Stomach (tissue), 9 donors: ENCODE results near the gene ZNF154. TPM values are rescaled to one million over a fixed set of nuclear protein-coding genes. Genes with fewer than 3 reads are reported as not detected.
A peak's percentile ranks its signal among the peaks of the same experiment; 100 is the strongest.

Experiments used
- DNase-seq, 2 donors: peaks; one replicate each; pipeline versions ENCODE4 v3.0.0 to v3.0.0-alpha.2; 2013 to 2019
- H3K27ac ChIP-seq, 5 donors: fragments of 200-600 bp in 4 of 5; sonication (generic) in 4 of 5; one replicate each; pipeline ENCODE4 v1.5.1; 2013 to 2019; ENCODE audit warnings: mild to moderate bottlenecking in 1 of 5, moderate library complexity in 1 of 5
- H3K27me3 ChIP-seq, 3 donors: fragments of 200-600 bp; sonication (generic); one replicate each; pipeline ENCODE4 v1.5.1; 2017 to 2019; ENCODE audit warnings: mixed run types in 1 of 3
- H3K36me3 ChIP-seq, 4 donors: fragments of 200-600 bp; sonication (generic); 1 replicate in 3 of 4; 2 replicates in 1 of 4; pipeline ENCODE4 v1.5.1; 2016 to 2019
- H3K4me1 ChIP-seq, 4 donors: fragments of 200-600 bp; sonication (generic); one replicate each; pipeline ENCODE4 v1.5.1; 2016 to 2019
- H3K4me3 ChIP-seq, 4 donors: fragments of 200-600 bp; sonication (generic) in 3 of 4; one replicate each; pipeline ENCODE4 v1.5.1; 2016 to 2019; ENCODE audit warnings: mild to moderate bottlenecking in 1 of 4
- H3K9me3 ChIP-seq, 4 donors: fragments of 200-600 bp; sonication (generic); one replicate each; pipeline ENCODE4 v1.5.1; 2016 to 2019
- CTCF ChIP-seq, 7 experiments: fragments of 450-650 bp in 4 of 7; fragments of 200-600 bp in 3 of 7; sonication (generic) in 3 of 7; IDR thresholded peaks; one replicate each; pipeline ENCODE4 v1.5.1; 2016 to 2019; ENCODE audit warnings: antibody characterized with exemption in 7 of 7, control low read depth in 2 of 7, mild to moderate bottlenecking in 1 of 7
- EP300 ChIP-seq: sonication (generic); formaldehyde crosslinking; IDR thresholded peaks from one replicate; pipeline ENCODE4 v1.6.1; 2017; ENCODE audit warnings: antibody characterized with exemption
- POLR2A ChIP-seq, 4 donors: fragments of 450-650 bp; IDR thresholded peaks; one replicate each; pipeline ENCODE4 v1.6.1; 2016; ENCODE audit warnings: antibody characterized with exemption in 4 of 4, control low read depth in 2 of 4, mild to moderate bottlenecking in 1 of 4, moderate library complexity in 1 of 4
- POLR2AphosphoS5 ChIP-seq, 3 donors: sonication (generic); formaldehyde crosslinking; IDR thresholded peaks; one replicate each; pipeline ENCODE4 v1.6.1; 2016; ENCODE audit warnings: antibody characterized with exemption in 3 of 3
- WGBS, 5 donors: extraction: QIAGEN DNeasy Blood & Tissue Kit in 3 of 5; methylation state at CpG; one replicate each; pipeline versions ENCODE4 v1.1.5 to v1.1.7; 2013 to 2018; 5-methylcytosine and 5-hydroxymethylcytosine counted together
- intact Hi-C: fragments of 100-400 bp; cut with DNase I; formaldehyde crosslinking; loops from one replicate; pipeline ENCODE4 v1.15.1; 2023; ENCODE audit warnings: low total_unique reads
- polyA plus RNA-seq, 3 donors: library from polyadenylated mRNA; stranded (reverse); fragments of 200-250 nt; gene quantifications; one replicate each; pipeline ENCODE4 v1.2.3, GENCODE V29; 2013
- total RNA-seq, 5 donors: library from RNA; depleted of rRNA; stranded (reverse); fragments of >200 nt; gene quantifications; one replicate each; pipeline versions ENCODE4 v1.1.0 to v1.2.3, GENCODE V29; 2014 to 2016
- donor health status: healthy with polysubstance abuse.
- donor health status: Bipolar disorder and iron deficiency.
- donor health status: healthy.

ZNF154 gene
- total and polyA plus RNA-seq, 8 donors = 0.25 to 21.8 (median 0.60) TPM; not detected in 2

GRCh38 chr19:57688011-57688763 lies 20.8 kb downstream of the ZNF154 start:
- intact Hi-C loops = no loop called here
- 96 to 98% (median 97%) methylated on average over 6 of the region's 6 CpGs for whole genome bisulfite sequencing, 5 donors
- no peak overlapping the region for H3K4me3 ChIP-seq
- peaks cover 1 to 6% (median 4%) of the 10 kb centered on the region in 4 donors for H3K4me1 ChIP-seq
- peaks cover 75 to 100% (median 95%) of the 10 kb centered on the region in 4 donors for H3K9me3 ChIP-seq
- no peaks in the 10 kb centered on the region for H3K27me3 ChIP-seq
- H3K27ac ChIP-seq = no peak overlapping the region
- H3K36me3 ChIP-seq = peaks cover 32 to 87% (median 68%) of the 10 kb centered on the region in 4 donors
- DNase-seq = no peak
- TF ChIP-seq CTCF (IDR thresholded peaks at IDR 0.05) (no peak), POLR2A (IDR thresholded peaks at IDR 0.05) (no peak), POLR2AphosphoS5 (IDR thresholded peaks at IDR 0.05) (no peak), EP300 (no peak)

DNA sequence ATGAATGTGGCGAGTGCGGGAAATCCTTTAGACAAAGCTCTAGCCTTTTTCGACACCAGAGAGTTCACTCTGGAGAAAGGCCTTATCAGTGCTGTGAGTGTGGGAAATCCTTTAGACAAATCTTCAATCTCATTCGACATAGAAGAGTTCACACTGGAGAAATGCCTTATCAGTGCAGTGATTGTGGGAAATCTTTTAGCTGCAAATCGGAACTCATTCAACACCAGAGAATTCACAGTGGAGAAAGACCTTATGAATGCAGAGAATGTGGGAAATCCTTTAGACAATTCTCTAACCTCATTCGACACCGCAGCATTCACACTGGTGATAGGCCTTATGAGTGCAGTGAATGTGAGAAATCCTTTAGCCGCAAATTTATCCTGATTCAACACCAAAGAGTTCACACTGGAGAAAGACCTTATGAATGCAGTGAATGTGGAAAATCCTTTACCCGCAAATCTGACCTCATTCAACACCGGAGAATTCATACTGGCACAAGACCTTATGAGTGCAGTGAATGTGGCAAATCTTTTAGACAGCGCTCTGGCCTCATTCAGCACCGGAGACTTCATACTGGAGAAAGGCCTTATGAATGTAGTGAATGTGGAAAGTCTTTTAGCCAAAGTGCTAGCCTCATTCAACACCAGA lies 21.5 kb downstream of the ZNF154 start:
- Histone ChIP-seq H3K4me1 (peaks cover 8 to 13% (median 11%) of the 10 kb centered on the region in 4 donors), H3K4me3 (no peak overlapping the region), H3K27ac (no peak overlapping the region), H3K36me3 (peaks cover 32 to 80% (median 65%) of the 10 kb centered on the region in 4 donors), H3K9me3 (peaks cover 73 to 100% (median 92%) of the 10 kb centered on the region in 4 donors), H3K27me3 (no peaks in the 10 kb centered on the region)
- TF ChIP-seq POLR2AphosphoS5 (IDR thresholded peaks at IDR 0.05) (no peak), EP300 (no peak), POLR2A (IDR thresholded peaks at IDR 0.05) (no peak)
- DNase-seq = no peak
- 92 to 98% (median 98%) methylated on average over 12 of the region's 12 CpGs for WGBS, 5 donors
- intact Hi-C loops = no loop called here

- H3K9me3 ChIP-seq = peaks cover 67 to 94% (median 87%) of the 10 kb centered on the region in 4 donors
Observed at GRCh38 chr19:57686727-57687126, 22.3 kb downstream of the ZNF154 start.

GRCh38 chr19:57682226-57682766 lies 26.7 kb downstream of the ZNF154 start:
- no peak for DNase-seq
- intact Hi-C loops = no loop called here
- 2 to 6% (median 2%) methylated on average over 13 to 19 of the region's 19 CpGs for WGBS, 5 donors
- peaks cover 10 to 23% (median 19%) of the 10 kb centered on the region in 4 donors for H3K4me1 ChIP-seq
- H3K27ac ChIP-seq = peak overlapping the region in 4 of 5 donors; percentile 27 to 66 (median 46)
- H3K36me3 ChIP-seq = peaks cover 32 to 41% (median 39%) of the 10 kb centered on the region in 4 donors
- H3K4me3 ChIP-seq = peak overlapping the region; percentile 64 to 100 (median 89)
- H3K9me3 ChIP-seq = peaks cover 35 to 79% (median 54%) of the 10 kb centered on the region in 4 donors
- no peaks in the 10 kb centered on the region for H3K27me3 ChIP-seq
- no peak for TF ChIP-seq POLR2AphosphoS5 (IDR thresholded peaks at IDR 0.05)
- no peak for TF ChIP-seq CTCF (IDR thresholded peaks at IDR 0.05)
- no peak for TF ChIP-seq EP300
- TF ChIP-seq POLR2A (IDR thresholded peaks at IDR 0.05) = no peak

More at GRCh38 chr19:57686727-57687126, 22.3 kb downstream of the ZNF154 start:
- WGBS, 5 donors = 96 to 100% (median 98%) methylated on average over 3 of the region's 3 CpGs
- Histone ChIP-seq H3K4me3 (no peak overlapping the region), H3K27me3 (no peaks in the 10 kb centered on the region), H3K36me3 (peaks cover 32 to 77% (median 65%) of the 10 kb centered on the region in 4 donors), H3K27ac (no peak overlapping the region), H3K4me1 (peaks cover 10 to 18% (median 16%) of the 10 kb centered on the region in 4 donors)
- DNase-seq = no peak
- intact Hi-C loops = no loop called here
- TF ChIP-seq EP300 = no peak
- TF ChIP-seq CTCF (IDR thresholded peaks at IDR 0.05) = no peak
- no peak for TF ChIP-seq POLR2AphosphoS5 (IDR thresholded peaks at IDR 0.05)
- no peak for TF ChIP-seq POLR2A (IDR thresholded peaks at IDR 0.05)
